Smooth muscle cell of the umbilical artery (primary cell): Measurements from ENCODE around the gene UGT2A3. TPM values are rescaled to one million over a fixed set of nuclear protein-coding genes. Genes with fewer than 3 reads are reported as not detected.

Experiments
- total RNA-seq: library from RNA; depleted of rRNA; stranded (reverse); fragments of >200 nt; gene quantifications from 2 replicates; pipeline ENCODE4 v1.2.3, GENCODE V29; 2014

The UGT2A3 gene
- total RNA-seq = not detected in 2 replicates

GRCh38 chr4:68951078-68951805 is at the start of gene UGT2A3:
Gene UGT2A3 (minus strand): TSS chr4:68951804. CDS start chr4:68951760, 44 bp downstream.

Other genes with a start within 250 kb of the UGT2A3 start
- not detected in 2 replicates for gene UGT2B10, start 135.8 kb downstream of the UGT2A3 start, total RNA-seq
- 0.23 and 2.4 TPM in 2 replicates for gene UGT2B7, start 144.7 kb upstream of the UGT2A3 start, total RNA-seq